Panc1 (cell line): ENCODE measurements around the gene KLK14. TPM values are rescaled to one million over a fixed set of nuclear protein-coding genes. Genes with fewer than 3 reads are reported as not detected.

Experiments used
- ATAC-seq: fragments of 200-7000 bp; cut with Tn5 transposase; 2 replicates; pipeline ENCODE4 v1.9.1; 2020; ENCODE audit warnings: mild to moderate bottlenecking, moderate library complexity
- BruUV-seq: library from RNA; stranded (reverse); fragments of 400-500 nt; replicated peaks from 2 replicates; lab custom pipeline; 2021; lab: Mats Ljungman, UMichigan
- CTCF ChIA-PET: fragments of 300-600 bp; sonication (Branson Sonifier 250); formaldehyde crosslinking; loops from one replicate; lab custom pipeline; 2022; ENCODE audit warnings: antibody characterized with exemption; lab: Charles Lee
- POLR2A ChIA-PET: fragments of 300-600 bp; sonication (Branson Sonifier 250); formaldehyde crosslinking; loops from one replicate; lab custom pipeline; 2022; ENCODE audit warnings: antibody characterized with exemption; lab: Charles Lee
- DNase-seq: peaks from one replicate; pipeline ENCODE4 v3.0.0-alpha.2; 2010; ENCODE audit warnings: low read depth, low spot score
- H3K27ac ChIP-seq: 2 replicates; pipeline ENCODE4 v1.5.1; 2011; ENCODE audit warnings: mild to moderate bottlenecking, low read length, inconsistent platforms
- H3K27me3 ChIP-seq: fragments of 200-500 bp; sonication (Bioruptor generic); 2 replicates; pipeline ENCODE4 v1.6.0; 2014; ENCODE audit warnings: low read length, inconsistent platforms; ENCODE audit not compliant: control insufficient read depth, insufficient read depth
- H3K36me3 ChIP-seq: fragments of 200-500 bp; sonication (Bioruptor generic); 2 replicates; pipeline ENCODE4 v1.5.1; 2014; ENCODE audit warnings: inconsistent platforms, mild to moderate bottlenecking, low read length, moderate library complexity; ENCODE audit not compliant: control insufficient read depth, insufficient read depth
- H3K4me1 ChIP-seq: 2 replicates; pipeline ENCODE4 v1.5.1; 2011; ENCODE audit warnings: inconsistent platforms, mild to moderate bottlenecking, low read length, moderate library complexity; ENCODE audit not compliant: control insufficient read depth, insufficient read depth
- H3K4me3 ChIP-seq, 2 experiments: 2 replicates each; pipeline ENCODE4 v1.5.1; 2011 to 2012; ENCODE audit warnings: low read depth in 2 of 2, low read length in 2 of 2, mild to moderate bottlenecking in 2 of 2, inconsistent platforms in 1 of 2, moderate library complexity in 1 of 2
- H3K9me3 ChIP-seq: fragments of 200-500 bp; sonication (Bioruptor generic); 2 replicates; pipeline ENCODE4 v1.5.1; 2014; ENCODE audit warnings: low read depth, mild to moderate bottlenecking, inconsistent platforms, low read length, moderate library complexity; ENCODE audit not compliant: control insufficient read depth, insufficient read depth
- POLR2AphosphoS5 ChIP-seq: IDR thresholded peaks from 2 replicates; pipeline ENCODE4 v1.6.1; 2012; ENCODE audit warnings: mild to moderate bottlenecking, low read depth, low read length, moderate library complexity
- SIN3A ChIP-seq: IDR thresholded peaks from 2 replicates; pipeline ENCODE4 v1.6.1; 2012; ENCODE audit warnings: low read depth, mild to moderate bottlenecking, low read length, moderate library complexity, borderline replicate concordance; ENCODE audit not compliant: insufficient read depth
- TCF7L2 ChIP-seq: IDR thresholded peaks from 2 replicates; pipeline ENCODE4 v1.6.1; 2011; ENCODE audit warnings: mild to moderate bottlenecking, low read depth, low read length, inconsistent platforms
- in situ Hi-C: cut with HindIII; loops from 2 replicates; pipeline ENCODE4 v1.10.0; 2016; ENCODE audit warnings: low sequenced_read_pairs, low pct_unique_long_range_greater_than_20kb
- intact Hi-C: fragments of 100-400 bp; cut with micrococcal nuclease; formaldehyde crosslinking; loops from one replicate; pipeline ENCODE4 v1.10.0; 2022; ENCODE audit not compliant: unreplicated experiment
- total RNA-seq: library from RNA; stranded (reverse); gene quantifications from one replicate; pipeline ENCODE4 v1.2.1, GENCODE V29; 2021; ENCODE audit not compliant: unreplicated experiment
- TF ChIP-seq, protein P1 (sequence below), 2 experiments: IDR thresholded peaks; 2 replicates each; pipeline ENCODE4 v1.6.1; 2011 to 2012; ENCODE audit warnings: low read depth in 2 of 2, control low read depth in 1 of 2, low read length in 1 of 2, mild to moderate bottlenecking in 1 of 2, moderate library complexity in 1 of 2; ENCODE audit not compliant: insufficient read depth in 1 of 2
- TF ChIP-seq, protein P2 (sequence below): fragments of 450-650 bp; IDR thresholded peaks from 2 replicates; pipeline ENCODE4 v1.5.1; 2017; ENCODE audit warnings: mild to moderate bottlenecking

Gene KLK14
- total RNA-seq, 1 experiment from 2014 or later = not detected

DNA sequence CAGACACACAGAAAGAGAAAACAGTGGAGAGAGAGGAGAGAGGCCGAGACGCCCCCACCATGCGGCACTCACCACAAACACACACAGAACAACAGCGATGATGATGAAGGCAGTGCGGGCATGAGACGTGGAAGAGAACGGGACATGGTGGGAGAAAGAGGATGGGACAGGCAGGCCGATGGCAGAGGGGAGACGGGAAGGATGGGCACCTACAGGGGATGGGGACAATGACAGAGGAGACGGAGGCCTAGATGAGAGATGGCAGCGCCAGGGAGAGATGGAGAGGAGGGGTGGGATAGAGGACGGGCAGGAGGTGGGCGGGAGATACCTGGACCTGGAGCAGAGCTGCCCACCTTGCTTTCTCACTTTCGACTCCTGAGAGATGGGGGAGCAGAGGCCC, 1.1 kb upstream of the KLK14 start:
- H3K27ac ChIP-seq = no peak overlapping the region
- POLR2A ChIA-PET = no interaction called here
- BruUV-seq = no TSS peak
- no peaks in the 10 kb centered on the region for H3K4me1 ChIP-seq
- TF ChIP-seq, protein P1, sequence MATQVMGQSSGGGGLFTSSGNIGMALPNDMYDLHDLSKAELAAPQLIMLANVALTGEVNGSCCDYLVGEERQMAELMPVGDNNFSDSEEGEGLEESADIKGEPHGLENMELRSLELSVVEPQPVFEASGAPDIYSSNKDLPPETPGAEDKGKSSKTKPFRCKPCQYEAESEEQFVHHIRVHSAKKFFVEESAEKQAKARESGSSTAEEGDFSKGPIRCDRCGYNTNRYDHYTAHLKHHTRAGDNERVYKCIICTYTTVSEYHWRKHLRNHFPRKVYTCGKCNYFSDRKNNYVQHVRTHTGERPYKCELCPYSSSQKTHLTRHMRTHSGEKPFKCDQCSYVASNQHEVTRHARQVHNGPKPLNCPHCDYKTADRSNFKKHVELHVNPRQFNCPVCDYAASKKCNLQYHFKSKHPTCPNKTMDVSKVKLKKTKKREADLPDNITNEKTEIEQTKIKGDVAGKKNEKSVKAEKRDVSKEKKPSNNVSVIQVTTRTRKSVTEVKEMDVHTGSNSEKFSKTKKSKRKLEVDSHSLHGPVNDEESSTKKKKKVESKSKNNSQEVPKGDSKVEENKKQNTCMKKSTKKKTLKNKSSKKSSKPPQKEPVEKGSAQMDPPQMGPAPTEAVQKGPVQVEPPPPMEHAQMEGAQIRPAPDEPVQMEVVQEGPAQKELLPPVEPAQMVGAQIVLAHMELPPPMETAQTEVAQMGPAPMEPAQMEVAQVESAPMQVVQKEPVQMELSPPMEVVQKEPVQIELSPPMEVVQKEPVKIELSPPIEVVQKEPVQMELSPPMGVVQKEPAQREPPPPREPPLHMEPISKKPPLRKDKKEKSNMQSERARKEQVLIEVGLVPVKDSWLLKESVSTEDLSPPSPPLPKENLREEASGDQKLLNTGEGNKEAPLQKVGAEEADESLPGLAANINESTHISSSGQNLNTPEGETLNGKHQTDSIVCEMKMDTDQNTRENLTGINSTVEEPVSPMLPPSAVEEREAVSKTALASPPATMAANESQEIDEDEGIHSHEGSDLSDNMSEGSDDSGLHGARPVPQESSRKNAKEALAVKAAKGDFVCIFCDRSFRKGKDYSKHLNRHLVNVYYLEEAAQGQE (IDR thresholded peaks at IDR 0.05; ENCODE audit: insufficient read depth in 1 of 2, low read depth in 2 of 2, low read length in 1 of 2) = no peak
- TF ChIP-seq POLR2AphosphoS5 (no peak), SIN3A (no peak), TCF7L2 (no peak)
- TF ChIP-seq, protein P2, sequence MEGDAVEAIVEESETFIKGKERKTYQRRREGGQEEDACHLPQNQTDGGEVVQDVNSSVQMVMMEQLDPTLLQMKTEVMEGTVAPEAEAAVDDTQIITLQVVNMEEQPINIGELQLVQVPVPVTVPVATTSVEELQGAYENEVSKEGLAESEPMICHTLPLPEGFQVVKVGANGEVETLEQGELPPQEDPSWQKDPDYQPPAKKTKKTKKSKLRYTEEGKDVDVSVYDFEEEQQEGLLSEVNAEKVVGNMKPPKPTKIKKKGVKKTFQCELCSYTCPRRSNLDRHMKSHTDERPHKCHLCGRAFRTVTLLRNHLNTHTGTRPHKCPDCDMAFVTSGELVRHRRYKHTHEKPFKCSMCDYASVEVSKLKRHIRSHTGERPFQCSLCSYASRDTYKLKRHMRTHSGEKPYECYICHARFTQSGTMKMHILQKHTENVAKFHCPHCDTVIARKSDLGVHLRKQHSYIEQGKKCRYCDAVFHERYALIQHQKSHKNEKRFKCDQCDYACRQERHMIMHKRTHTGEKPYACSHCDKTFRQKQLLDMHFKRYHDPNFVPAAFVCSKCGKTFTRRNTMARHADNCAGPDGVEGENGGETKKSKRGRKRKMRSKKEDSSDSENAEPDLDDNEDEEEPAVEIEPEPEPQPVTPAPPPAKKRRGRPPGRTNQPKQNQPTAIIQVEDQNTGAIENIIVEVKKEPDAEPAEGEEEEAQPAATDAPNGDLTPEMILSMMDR = no peak
- H3K27me3 ChIP-seq = no peaks in the 10 kb centered on the region
- ATAC-seq = no peak
- CTCF ChIA-PET = no interaction called here
- H3K4me3 ChIP-seq = no peak overlapping the region
- DNase-seq = no peak
- no peaks in the 10 kb centered on the region for H3K36me3 ChIP-seq
- intact Hi-C loops = no loop called here
- no peaks in the 10 kb centered on the region for H3K9me3 ChIP-seq
- in situ Hi-C loops = no loop called here

DNA sequence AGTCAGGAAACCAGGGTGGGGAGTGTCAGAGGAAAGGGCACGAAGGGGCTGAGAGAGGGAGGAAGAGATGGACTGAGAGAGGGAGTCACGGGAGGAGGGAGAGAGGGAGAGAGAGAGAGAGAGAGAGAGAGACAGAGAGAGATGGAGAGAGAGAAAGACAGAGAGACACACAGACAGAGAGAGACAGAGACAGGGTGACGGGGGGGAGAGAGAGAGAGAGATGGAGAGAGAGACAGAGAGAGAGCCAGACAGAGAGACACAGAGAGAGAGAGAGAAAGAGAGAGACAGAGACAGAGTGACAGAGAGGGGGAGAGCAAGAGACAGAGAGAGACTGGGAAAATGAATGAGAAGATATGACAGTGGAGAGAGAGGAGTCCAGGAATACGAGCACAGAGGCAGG, 494 bp upstream of the KLK14 start:
- no peaks in the 10 kb centered on the region for H3K36me3 ChIP-seq
- ChIA-PET POLR2A (no interaction called here), CTCF (no interaction called here)
- in situ Hi-C loops (no loop called here), intact Hi-C loops (no loop called here)
- no TSS peak for BruUV-seq
- H3K27ac ChIP-seq = no peak overlapping the region
- DNase-seq (no peak), ATAC-seq (no peak)
- no peaks in the 10 kb centered on the region for H3K4me1 ChIP-seq
- H3K9me3 ChIP-seq = no peaks in the 10 kb centered on the region
- no peaks in the 10 kb centered on the region for H3K27me3 ChIP-seq
- H3K4me3 ChIP-seq = no peak overlapping the region
- TF ChIP-seq, protein P1 (IDR thresholded peaks at IDR 0.05; ENCODE audit: insufficient read depth in 1 of 2, low read depth in 2 of 2, low read length in 1 of 2) = no peak
- TF ChIP-seq TCF7L2 = no peak
- no peak for TF ChIP-seq SIN3A
- TF ChIP-seq, protein P2 = no peak
- no peak for TF ChIP-seq POLR2AphosphoS5
